CD14-positive monocyte (primary cell): ENCODE measurements around the gene SMARCA4. TPM values are rescaled to one million over a fixed set of nuclear protein-coding genes. Genes with fewer than 3 reads are reported as not detected.
A peak's percentile ranks its signal among the peaks of the same experiment; 100 is the strongest.

Source experiments
- DNase-seq, 3 donors: peaks; one replicate each; pipeline ENCODE4 v3.0.0-alpha.2; 2011 to 2022
- H2AFZ ChIP-seq: 2 replicates; pipeline ENCODE4 v1.6.0; 2012; ENCODE audit warnings: mild to moderate bottlenecking, low read depth, low read length, inconsistent platforms; ENCODE audit not compliant: insufficient read depth, poor library complexity, severe bottlenecking
- H3K27ac ChIP-seq, 2 donors: 1 replicate in 1 of 2; 2 replicates in 1 of 2; pipeline ENCODE4 v1.5.1; 2012 to 2013; ENCODE audit warnings: low read length in 2 of 2, control low read depth in 1 of 2, inconsistent platforms in 1 of 2, low read depth in 1 of 2, mild to moderate bottlenecking in 1 of 2
- H3K27me3 ChIP-seq, 2 donors: one replicate each; pipeline versions ENCODE4 v1.6.0 to v1.6.1; 2011 to 2013; ENCODE audit warnings: low read length in 2 of 2; ENCODE audit not compliant: control insufficient read depth in 2 of 2, insufficient read depth in 2 of 2
- H3K36me3 ChIP-seq, 2 donors: replicated peaks in 1 of 2; 1 replicate in 1 of 2; 2 replicates in 1 of 2; pipeline versions ENCODE4 v1.5.1 to v1.6.1; 2012 to 2013; ENCODE audit warnings: low read length in 2 of 2, control low read depth in 1 of 2, inconsistent platforms in 1 of 2, mild to moderate bottlenecking in 1 of 2; ENCODE audit not compliant: insufficient read depth in 2 of 2, control insufficient read depth in 1 of 2
- H3K4me1 ChIP-seq, 2 donors: 1 replicate in 1 of 2; 2 replicates in 1 of 2; pipeline versions ENCODE4 v1.5.1 to v1.6.1; 2012 to 2013; ENCODE audit warnings: low read length in 2 of 2, control low read depth in 1 of 2, inconsistent platforms in 1 of 2, mild to moderate bottlenecking in 1 of 2, moderate library complexity in 1 of 2; ENCODE audit not compliant: insufficient read depth in 2 of 2, control insufficient read depth in 1 of 2
- H3K4me2 ChIP-seq: replicated peaks from 2 replicates; pipeline ENCODE3; 2012; ENCODE audit warnings: low read length, moderate library complexity, mild to moderate bottlenecking; ENCODE audit not compliant: poor library complexity, severe bottlenecking; ENCODE audit errors: extremely low read depth
- H3K4me3 ChIP-seq, 3 experiments: fragments of 200-600 bp in 1 of 3; sonication (generic) in 1 of 3; replicated peaks in 1 of 3; 1 replicate in 2 of 3; 2 replicates in 1 of 3; pipeline ENCODE4 v1.5.1; 2011 to 2013; ENCODE audit warnings: low read length in 3 of 3, mild to moderate bottlenecking in 3 of 3, control low read depth in 2 of 3, low read depth in 2 of 3, inconsistent platforms in 1 of 3, moderate library complexity in 1 of 3
- H3K79me2 ChIP-seq: 2 replicates; pipeline ENCODE4 v1.6.0; 2012; ENCODE audit warnings: mild to moderate bottlenecking, control low read depth, inconsistent platforms, low read length, moderate library complexity; ENCODE audit not compliant: insufficient read depth
- H3K9ac ChIP-seq: 2 replicates; pipeline ENCODE4 v1.6.0; 2017; ENCODE audit warnings: low read length, mild to moderate bottlenecking; ENCODE audit not compliant: insufficient read depth, poor library complexity, severe bottlenecking
- H3K9me3 ChIP-seq, 2 donors: replicated peaks in 1 of 2; 1 replicate in 1 of 2; 2 replicates in 1 of 2; pipeline versions ENCODE4 v1.5.1 to v1.6.1; 2012 to 2013; ENCODE audit warnings: low read length in 2 of 2, control low read depth in 1 of 2; ENCODE audit not compliant: control insufficient read depth in 1 of 2, insufficient read depth in 1 of 2
- H4K20me1 ChIP-seq: 2 replicates; pipeline ENCODE4 v1.6.0; 2012; ENCODE audit warnings: mild to moderate bottlenecking, low read length, control low read depth, moderate library complexity; ENCODE audit not compliant: insufficient read depth
- H3K27ac Mint-ChIP-seq, 7 donors: one replicate each; pipeline ENCODE4 v1.8.0; 2020; ENCODE audit warnings: mild to moderate bottlenecking in 7 of 7, mixed read lengths in 7 of 7, moderate library complexity in 6 of 7, inconsistent platforms in 2 of 7
- H3K27me3 Mint-ChIP-seq, 3 donors: one replicate each; pipeline ENCODE4 v1.8.0; 2021 to 2022; ENCODE audit warnings: low read depth in 3 of 3, mild to moderate bottlenecking in 3 of 3, mixed read lengths in 3 of 3, moderate library complexity in 3 of 3, inconsistent platforms in 1 of 3
- H3K36me3 Mint-ChIP-seq, 2 donors: one replicate each; pipeline ENCODE4 v1.8.0; 2020; ENCODE audit warnings: mixed read lengths in 2 of 2, inconsistent platforms in 1 of 2, mild to moderate bottlenecking in 1 of 2
- H3K4me1 Mint-ChIP-seq: one replicate; pipeline ENCODE4 v1.8.0; 2020; ENCODE audit warnings: mild to moderate bottlenecking, mixed read lengths
- H3K4me3 Mint-ChIP-seq, 2 donors: one replicate each; pipeline ENCODE4 v1.8.0; 2020; ENCODE audit warnings: mild to moderate bottlenecking in 2 of 2, mixed read lengths in 2 of 2, moderate library complexity in 1 of 2
- H3K9me3 Mint-ChIP-seq, 7 donors: one replicate each; pipeline ENCODE4 v1.8.0; 2020 to 2022; ENCODE audit warnings: mixed read lengths in 7 of 7, mild to moderate bottlenecking in 6 of 7, moderate library complexity in 6 of 7, inconsistent platforms in 2 of 7
- CTCF ChIP-seq: fragments of 200-600 bp; IDR thresholded peaks from one replicate; pipeline ENCODE4 v1.8.0; 2022; ENCODE audit warnings: antibody characterized with exemption, mild to moderate bottlenecking
- WGBS: methylation state at CpG from one replicate; pipeline ENCODE4 v1.1.5; 2013; ENCODE audit warnings: missing lambda C conversion rate; ENCODE audit not compliant: insufficient coverage; 5-methylcytosine and 5-hydroxymethylcytosine counted together
- intact Hi-C, 2 donors: fragments of 100-400 bp; cut with micrococcal nuclease; formaldehyde crosslinking; loops; one replicate each; pipeline versions ENCODE4 v1.15.0 to v1.15.1; 2023
- polyA plus RNA-seq, 3 donors: library from polyadenylated mRNA; depleted of rRNA in 1 of 3; unstranded in 2 of 3; stranded (reverse) in 1 of 3; fragments of 300-500 nt in 2 of 3; fragments of >200 nt in 1 of 3; fragmentation: Illumina TruSeq in 2 of 3; gene quantifications; 1 replicate in 2 of 3; 2 replicates in 1 of 3; pipeline ENCODE4 v1.2.3, GENCODE V29; 2012 to 2021

SMARCA4 gene
- polyA plus RNA-seq, 3 donors, result 5.1 to 53.3 (median 7.0) TPM

GRCh38 chr19:11047866-11048265, 87.0 kb downstream of the SMARCA4 start:
- peaks cover 59 to 81% of the 10 kb centered on the region in 2 donors for H3K36me3 Mint-ChIP-seq
- intact Hi-C loops, result no loop called here
- H4K20me1 ChIP-seq, result peaks cover 34% of the 10 kb centered on the region
- peaks cover 0 to 2% (median 0%) of the 10 kb centered on the region in 7 donors for H3K9me3 Mint-ChIP-seq
- H3K4me2 ChIP-seq, result no peak overlapping the region
- TF ChIP-seq CTCF, result no peak
- H3K4me1 ChIP-seq, result peaks cover 22 to 27% of the 10 kb centered on the region in 2 donors
- H3K4me1 Mint-ChIP-seq, result peaks cover 30% of the 10 kb centered on the region
- no peak overlapping the region for H3K4me3 ChIP-seq
- 90% methylated on average over 2 of the region's 4 CpGs for WGBS
- H3K36me3 ChIP-seq, result peaks cover 10 to 44% of the 10 kb centered on the region in 2 donors
- H3K27me3 Mint-ChIP-seq, result peaks cover 18 to 45% (median 28%) of the 10 kb centered on the region in 3 donors
- H3K27me3 ChIP-seq, result peaks cover 0 to 17% of the 10 kb centered on the region in 2 donors
- H2AFZ ChIP-seq, result no peak overlapping the region
- H3K4me3 Mint-ChIP-seq, result peak overlapping the region in 1 of 2 donors; percentile 72
- H3K9me3 ChIP-seq, result no peaks in the 10 kb centered on the region
- no peak overlapping the region for H3K9ac ChIP-seq
- no peak overlapping the region for H3K27ac Mint-ChIP-seq
- H3K27ac ChIP-seq, result no peak overlapping the region
- no peaks in the 10 kb centered on the region for H3K79me2 ChIP-seq
- DNase-seq, result no peak

- Mint-ChIP-seq H3K4me3 (no peak overlapping the region), H3K36me3 (peaks cover 54 to 78% of the 10 kb centered on the region in 2 donors), H3K9me3 (peaks cover 0 to 2% (median 0%) of the 10 kb centered on the region in 7 donors), H3K27me3 (peaks cover 18 to 45% (median 34%) of the 10 kb centered on the region in 3 donors), H3K27ac (no peak overlapping the region), H3K4me1 (peaks cover 30% of the 10 kb centered on the region)
- H3K27me3 ChIP-seq, result peaks cover 0 to 17% of the 10 kb centered on the region in 2 donors
- TF ChIP-seq CTCF, result no peak
- H4K20me1 ChIP-seq, result peaks cover 35% of the 10 kb centered on the region
- no peaks in the 10 kb centered on the region for H3K9me3 ChIP-seq
- H2AFZ ChIP-seq, result no peak overlapping the region
- H3K4me1 ChIP-seq, result peaks cover 22 to 27% of the 10 kb centered on the region in 2 donors
- H3K27ac ChIP-seq, result no peak overlapping the region
- H3K79me2 ChIP-seq, result no peaks in the 10 kb centered on the region
- no peak for DNase-seq
- H3K9ac ChIP-seq, result no peak overlapping the region
- intact Hi-C loops, result no loop called here
- no peak overlapping the region for H3K4me3 ChIP-seq
- H3K36me3 ChIP-seq, result peaks cover 6 to 38% of the 10 kb centered on the region in 2 donors
- over 99% methylated on average over 9 of the region's 9 CpGs for WGBS
- H3K4me2 ChIP-seq, result no peak overlapping the region
Observed at GRCh38 chr19:11050323-11051114, 89.7 kb downstream of the SMARCA4 start.
